Measurements from ENCODE around the gene GNAT3.

GNAT3 gene

DNA sequence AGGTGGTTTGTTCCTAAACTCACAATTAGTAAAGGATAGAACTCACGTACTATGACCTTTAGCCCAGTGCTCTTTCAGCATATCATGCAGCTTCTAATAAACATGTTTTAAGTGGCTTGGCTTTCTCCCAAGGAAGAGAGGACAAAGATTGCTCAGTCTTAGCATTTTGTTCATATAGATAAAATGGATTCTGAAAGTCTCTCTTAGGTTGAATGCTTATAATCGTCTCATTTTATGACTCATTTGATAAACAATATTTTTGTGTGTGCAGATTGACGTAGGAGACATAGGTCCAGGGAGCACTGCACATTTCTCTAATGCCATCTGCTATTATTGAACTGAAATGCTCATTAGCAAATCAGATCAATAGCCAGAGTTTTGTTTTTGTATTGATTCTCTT is 44.8 kb downstream of the GNAT3 start:
- TF ChIP-seq TCF7L2 (IDR thresholded peaks at IDR 0.05; ENCODE audit: borderline replicate concordance, low read depth, low read length) (no peak), ZNF292 (tag by site-specific recombination; IDR thresholded peaks at IDR 0.05; ENCODE audit: borderline replicate concordance, low read depth) (no peak), OSR2 (tag by site-specific recombination; IDR thresholded peaks at IDR 0.05) (no peak), ZNF311 (tag by site-specific recombination; IDR thresholded peaks at IDR 0.05; ENCODE audit: borderline replicate concordance) (no peak), ZNF654 (tag by site-specific recombination; IDR thresholded peaks at IDR 0.05; ENCODE audit: low read depth) (no peak), ZNF510 (tag by site-specific recombination; IDR thresholded peaks at IDR 0.05; ENCODE audit: insufficient replicate concordance) (no peak), MZF1 (tag by site-specific recombination; IDR thresholded peaks at IDR 0.05; ENCODE audit: borderline replicate concordance) (no peak), ZNF560 (tag by site-specific recombination; IDR thresholded peaks at IDR 0.05; ENCODE audit: borderline replicate concordance) (no peak), ZNF660 (tag by site-specific recombination; IDR thresholded peaks at IDR 0.05) (no peak), ZSCAN5A (tag by site-specific recombination; IDR thresholded peaks at IDR 0.05) (no peak), ZNF391 (tag by site-specific recombination; IDR thresholded peaks at IDR 0.05; ENCODE audit: borderline replicate concordance, low read depth) (no peak), KLF7 (tag by site-specific recombination; IDR thresholded peaks at IDR 0.05; ENCODE audit: borderline replicate concordance) (no peak), ZNF791 (tag by site-specific recombination; IDR thresholded peaks at IDR 0.05) (no peak), ZNF768 (tag by site-specific recombination; IDR thresholded peaks at IDR 0.05) (no peak), ZNF621 (tag by site-specific recombination; IDR thresholded peaks at IDR 0.05) (no peak), KLF10 (tag by site-specific recombination; IDR thresholded peaks at IDR 0.05) (no peak), ZNF837 (tag by site-specific recombination; IDR thresholded peaks at IDR 0.05) (no peak), KLF1 (tag by site-specific recombination; IDR thresholded peaks at IDR 0.05) (no peak), ZNF132 (tag by site-specific recombination; IDR thresholded peaks at IDR 0.05; ENCODE audit: borderline replicate concordance) (no peak), REPIN1 (tag by site-specific recombination; IDR thresholded peaks at IDR 0.05; ENCODE audit: low read depth) (no peak)
- Histone ChIP-seq H3K36me3 (ENCODE audit: control insufficient read depth in 2 of 2, insufficient read depth in 1 of 2, low read length in 2 of 2) (no peaks in the 10 kb centered on the region), H3K4me3 (ENCODE audit: low read depth, low read length) (no peak overlapping the region), H3K27ac (ENCODE audit: extremely low read depth, low read depth, low read length) (no peak overlapping the region), H3K9me3 (ENCODE audit: control insufficient read depth, insufficient read depth, low read depth, low read length) (no peaks in the 10 kb centered on the region), H3K4me1 (ENCODE audit: control insufficient read depth, insufficient read depth, low read length) (peaks cover 11% of the 10 kb centered on the region)
- ChIA-PET POLR2A (no interaction called here), CTCF (interaction anchor here (1.1 to 1.6 kb wide), 2 partner anchors 17 to 214 kb away, joined by 3 to 6 read pairs; no protein-coding TSS in a partner anchor)

- Histone ChIP-seq H3K36me3 (ENCODE audit: control insufficient read depth in 2 of 2, insufficient read depth in 1 of 2, low read length in 2 of 2) (no peaks in the 10 kb centered on the region), H3K4me3 (ENCODE audit: low read depth, low read length) (no peak overlapping the region), H3K9me3 (ENCODE audit: control insufficient read depth, insufficient read depth, low read depth, low read length) (no peaks in the 10 kb centered on the region), H3K27ac (ENCODE audit: extremely low read depth, low read depth, low read length) (no peak overlapping the region), H3K4me1 (ENCODE audit: control insufficient read depth, insufficient read depth, low read length) (peaks cover 11% of the 10 kb centered on the region)
- TF ChIP-seq ZBTB20 (tag by site-specific recombination; IDR thresholded peaks at IDR 0.05) (no peak), ZFP41 (tag by site-specific recombination; IDR thresholded peaks at IDR 0.05; ENCODE audit: borderline replicate concordance) (no peak), ZBTB6 (tag by site-specific recombination; IDR thresholded peaks at IDR 0.05) (no peak), SCRT2 (tag by site-specific recombination; IDR thresholded peaks at IDR 0.05) (peak; percentile 44; the same call in 1 of the 2 replicates), PRDM10 (tag by site-specific recombination; IDR thresholded peaks at IDR 0.05) (peak; percentile 49; the same call in 1 of the 2 replicates)
- CTCF ChIA-PET = interaction anchor here (1.1 kb wide), 1 partner anchor 215 kb away, joined by 3 read pairs; no protein-coding TSS in a partner anchor
- POLR2A ChIA-PET = no interaction called here
Observed at GRCh38 chr7:80466636-80467035, 45.2 kb downstream of the GNAT3 start.
